Neural cell (in vitro differentiated cells): ENCODE data around the gene RPL27A.

ENCODE experiments used
- EP300 ChIP-seq: fragments of 450-650 bp; conservative IDR thresholded peaks from 2 replicates; pipeline ENCODE4 v1.6.1; 2014; ENCODE audit warnings: antibody characterized with exemption, mild to moderate bottlenecking, moderate library complexity; ENCODE audit not compliant: poor library complexity, severe bottlenecking
- POLR2AphosphoS5 ChIP-seq: IDR thresholded peaks from 2 replicates; pipeline ENCODE4 v1.6.1; 2012
- SMC3 ChIP-seq: fragments of 450-650 bp; conservative IDR thresholded peaks from 2 replicates; pipeline ENCODE4 v1.6.1; 2014; ENCODE audit warnings: antibody characterized with exemption, mild to moderate bottlenecking, moderate library complexity; ENCODE audit not compliant: poor library complexity
- TAF1 ChIP-seq: IDR thresholded peaks from 2 replicates; pipeline ENCODE4 v1.6.1; 2012; ENCODE audit warnings: low read depth
- TF ChIP-seq, protein P1 (sequence below): fragments of 450-650 bp; IDR thresholded peaks from 2 replicates; pipeline ENCODE4 v1.5.1; 2014; ENCODE audit warnings: antibody characterized with exemption, mild to moderate bottlenecking, moderate library complexity; ENCODE audit not compliant: poor library complexity, severe bottlenecking
- TF ChIP-seq, protein P2 (sequence below): IDR thresholded peaks from 2 replicates; pipeline ENCODE4 v1.6.1; 2012; ENCODE audit warnings: borderline replicate concordance

DNA sequence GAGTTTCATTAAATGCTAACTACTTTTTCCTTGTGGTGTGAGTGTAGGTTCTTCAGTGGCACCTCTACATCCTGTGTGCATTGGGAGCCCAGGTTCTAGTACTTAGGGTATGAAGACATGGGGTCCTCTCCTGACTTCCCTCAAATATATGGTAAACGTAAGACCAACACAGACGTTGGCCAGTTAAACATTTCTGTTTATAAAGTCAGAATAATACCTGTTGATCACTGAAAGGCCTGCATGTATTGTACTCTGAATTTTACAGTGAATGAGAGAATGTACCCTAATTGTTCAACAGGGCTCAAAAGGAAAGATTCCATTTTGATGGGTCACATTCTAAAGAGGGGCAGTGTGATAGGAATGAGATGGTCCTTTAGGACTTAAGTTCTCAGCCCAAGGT, 3.2 kb downstream of the RPL27A start:
- TF ChIP-seq, protein P1, sequence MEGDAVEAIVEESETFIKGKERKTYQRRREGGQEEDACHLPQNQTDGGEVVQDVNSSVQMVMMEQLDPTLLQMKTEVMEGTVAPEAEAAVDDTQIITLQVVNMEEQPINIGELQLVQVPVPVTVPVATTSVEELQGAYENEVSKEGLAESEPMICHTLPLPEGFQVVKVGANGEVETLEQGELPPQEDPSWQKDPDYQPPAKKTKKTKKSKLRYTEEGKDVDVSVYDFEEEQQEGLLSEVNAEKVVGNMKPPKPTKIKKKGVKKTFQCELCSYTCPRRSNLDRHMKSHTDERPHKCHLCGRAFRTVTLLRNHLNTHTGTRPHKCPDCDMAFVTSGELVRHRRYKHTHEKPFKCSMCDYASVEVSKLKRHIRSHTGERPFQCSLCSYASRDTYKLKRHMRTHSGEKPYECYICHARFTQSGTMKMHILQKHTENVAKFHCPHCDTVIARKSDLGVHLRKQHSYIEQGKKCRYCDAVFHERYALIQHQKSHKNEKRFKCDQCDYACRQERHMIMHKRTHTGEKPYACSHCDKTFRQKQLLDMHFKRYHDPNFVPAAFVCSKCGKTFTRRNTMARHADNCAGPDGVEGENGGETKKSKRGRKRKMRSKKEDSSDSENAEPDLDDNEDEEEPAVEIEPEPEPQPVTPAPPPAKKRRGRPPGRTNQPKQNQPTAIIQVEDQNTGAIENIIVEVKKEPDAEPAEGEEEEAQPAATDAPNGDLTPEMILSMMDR, result no peak
- TF ChIP-seq SMC3 (no peak), POLR2AphosphoS5 (no peak), TAF1 (no peak), EP300 (no peak)
- TF ChIP-seq, protein P2, sequence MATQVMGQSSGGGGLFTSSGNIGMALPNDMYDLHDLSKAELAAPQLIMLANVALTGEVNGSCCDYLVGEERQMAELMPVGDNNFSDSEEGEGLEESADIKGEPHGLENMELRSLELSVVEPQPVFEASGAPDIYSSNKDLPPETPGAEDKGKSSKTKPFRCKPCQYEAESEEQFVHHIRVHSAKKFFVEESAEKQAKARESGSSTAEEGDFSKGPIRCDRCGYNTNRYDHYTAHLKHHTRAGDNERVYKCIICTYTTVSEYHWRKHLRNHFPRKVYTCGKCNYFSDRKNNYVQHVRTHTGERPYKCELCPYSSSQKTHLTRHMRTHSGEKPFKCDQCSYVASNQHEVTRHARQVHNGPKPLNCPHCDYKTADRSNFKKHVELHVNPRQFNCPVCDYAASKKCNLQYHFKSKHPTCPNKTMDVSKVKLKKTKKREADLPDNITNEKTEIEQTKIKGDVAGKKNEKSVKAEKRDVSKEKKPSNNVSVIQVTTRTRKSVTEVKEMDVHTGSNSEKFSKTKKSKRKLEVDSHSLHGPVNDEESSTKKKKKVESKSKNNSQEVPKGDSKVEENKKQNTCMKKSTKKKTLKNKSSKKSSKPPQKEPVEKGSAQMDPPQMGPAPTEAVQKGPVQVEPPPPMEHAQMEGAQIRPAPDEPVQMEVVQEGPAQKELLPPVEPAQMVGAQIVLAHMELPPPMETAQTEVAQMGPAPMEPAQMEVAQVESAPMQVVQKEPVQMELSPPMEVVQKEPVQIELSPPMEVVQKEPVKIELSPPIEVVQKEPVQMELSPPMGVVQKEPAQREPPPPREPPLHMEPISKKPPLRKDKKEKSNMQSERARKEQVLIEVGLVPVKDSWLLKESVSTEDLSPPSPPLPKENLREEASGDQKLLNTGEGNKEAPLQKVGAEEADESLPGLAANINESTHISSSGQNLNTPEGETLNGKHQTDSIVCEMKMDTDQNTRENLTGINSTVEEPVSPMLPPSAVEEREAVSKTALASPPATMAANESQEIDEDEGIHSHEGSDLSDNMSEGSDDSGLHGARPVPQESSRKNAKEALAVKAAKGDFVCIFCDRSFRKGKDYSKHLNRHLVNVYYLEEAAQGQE, result no peak
